Activated CD4-positive, alpha-beta T cell treated with anti-CD3 and anti-CD28 coated beads for 4 hours (primary cell): Measurements from ENCODE around the gene TM2D3.
"Not testable (repeated sequence)": the region's sequence is repeated elsewhere in the genome, so short reads cannot be mapped to it uniquely, and the experiment has no call there.

Source experiments
- DNase-seq, 2 donors: peaks; one replicate each; pipeline ENCODE4 v3.0.0-alpha.2; 2020

Gene TM2D3

GRCh38 chr15:101654624-101655337, 2.6 kb upstream of the TM2D3 start:
- peak in 1 of 2 donors; percentile 8 for DNase-seq

- no peak for DNase-seq
Observed at GRCh38 chr15:101654171-101654570, 2.0 kb upstream of the TM2D3 start.

GRCh38 chr15:101652786-101653430, 727 bp upstream of the TM2D3 start:
- DNase-seq = peak; percentile 26 to 29

- DNase-seq = no peak
Observed at GRCh38 chr15:101651554-101652097, 555 bp downstream of the TM2D3 start.

- no peak for DNase-seq
Observed at GRCh38 chr15:101650145-101650544, 2.0 kb downstream of the TM2D3 start.

- DNase-seq = no peak
Observed at GRCh38 chr15:101648356-101648755, 3.8 kb downstream of the TM2D3 start.

- no peak for DNase-seq
Observed at GRCh38 chr15:101647251-101647650, 4.9 kb downstream of the TM2D3 start.

GRCh38 chr15:101646672-101647071, 5.5 kb downstream of the TM2D3 start:
- DNase-seq = no peak

- DNase-seq = no peak
Observed at GRCh38 chr15:101642361-101642760, 9.8 kb downstream of the TM2D3 start.

GRCh38 chr15:101641894-101642293, 10.3 kb downstream of the TM2D3 start:
- DNase-seq = no peak

GRCh38 chr15:101641129-101641764, 10.9 kb downstream of the TM2D3 start:
- peak; percentile 52 to 73 for DNase-seq

GRCh38 chr15:101639667-101640066, 12.5 kb downstream of the TM2D3 start:
- DNase-seq = no peak

GRCh38 chr15:101637919-101638318, 14.3 kb downstream of the TM2D3 start:
- no peak for DNase-seq

GRCh38 chr15:101637516-101637915, 14.7 kb downstream of the TM2D3 start:
- no peak for DNase-seq

GRCh38 chr15:101637038-101637437, 15.1 kb downstream of the TM2D3 start:
- no peak for DNase-seq

GRCh38 chr15:101635944-101636727, 16.0 kb downstream of the TM2D3 start:
- no peak for DNase-seq

- no peak for DNase-seq
Observed at GRCh38 chr15:101633356-101633755, 18.8 kb downstream of the TM2D3 start.

- DNase-seq = not testable (repeated sequence)
Observed at GRCh38 chr15:101626729-101627128, 25.5 kb downstream of the TM2D3 start.

GRCh38 chr15:101625980-101626379, 26.2 kb downstream of the TM2D3 start:
- no peak for DNase-seq

GRCh38 chr15:101625184-101625583, 27.0 kb downstream of the TM2D3 start:
- no peak for DNase-seq

- DNase-seq = no peak
Observed at GRCh38 chr15:101623367-101624304, 28.5 kb downstream of the TM2D3 start.

- no peak for DNase-seq
Observed at GRCh38 chr15:101621961-101622360, 30.2 kb downstream of the TM2D3 start.
